Testis (tissue), 3 donors: Measurements from ENCODE around the gene REPS2. TPM values are rescaled to one million over a fixed set of nuclear protein-coding genes. Genes with fewer than 3 reads are reported as not detected.

Experiments used
- DNase-seq: peaks from one replicate; pipeline ENCODE4 v3.0.0-alpha.2; 2019
- H3K27ac ChIP-seq, 2 donors: fragments of 200-600 bp; sonication (generic); one replicate each; pipeline ENCODE4 v1.5.1; 2019
- H3K27me3 ChIP-seq: fragments of 200-600 bp; sonication (generic); one replicate; pipeline ENCODE4 v1.5.1; 2019
- H3K36me3 ChIP-seq: fragments of 200-600 bp; sonication (generic); one replicate; pipeline ENCODE4 v1.5.1; 2017; ENCODE audit warnings: low read depth; ENCODE audit errors: missing control alignments
- H3K4me1 ChIP-seq: fragments of 200-600 bp; sonication (generic); one replicate; pipeline ENCODE4 v1.5.1; 2019
- H3K4me3 ChIP-seq, 2 donors: fragments of 200-600 bp; sonication (generic); one replicate each; pipeline ENCODE4 v1.5.1; 2017 to 2019
- H3K9me3 ChIP-seq: fragments of 200-600 bp; sonication (generic); one replicate; pipeline ENCODE4 v1.5.1; 2017
- POLR2A ChIP-seq: fragments of 450-650 bp; IDR thresholded peaks from one replicate; pipeline ENCODE4 v1.6.1; 2017; ENCODE audit warnings: antibody characterized with exemption, mild to moderate bottlenecking, moderate library complexity
- WGBS, 2 donors: methylation state at CpG; one replicate each; pipeline ENCODE4 v1.1.5; 2018; 5-methylcytosine and 5-hydroxymethylcytosine counted together
- intact Hi-C: fragments of 100-400 bp; cut with DNase I; formaldehyde crosslinking; loops from one replicate; pipeline ENCODE4 v1.15.1; 2023; ENCODE audit warnings: low total_unique reads
- polyA plus RNA-seq: library from polyadenylated mRNA; stranded (reverse); fragments of 350-450 nt; fragmentation: Illumina TruSeq; extraction: RNeasy Lipid Tissue Mini Kit (QIAGEN cat#74804); gene quantifications from one replicate; pipeline ENCODE4 v1.2.3, GENCODE V29; 2014; ENCODE audit warnings: low read depth, low replicate concordance; ENCODE audit not compliant: insufficient read depth
- total RNA-seq, 2 donors: library from RNA; depleted of rRNA; stranded (reverse); fragments of >200 nt; gene quantifications; one replicate each; pipeline ENCODE4 v1.2.3, GENCODE V29; 2016
- TF ChIP-seq, protein P1 (sequence below), 3 experiments: fragments of 450-650 bp in 2 of 3; fragments of 200-600 bp in 1 of 3; sonication (generic) in 1 of 3; IDR thresholded peaks; one replicate each; pipeline ENCODE4 v1.5.1; 2016 to 2019; ENCODE audit warnings: antibody characterized with exemption in 3 of 3, mild to moderate bottlenecking in 2 of 3, moderate library complexity in 1 of 3

REPS2 gene
- total and polyA plus RNA-seq, 3 donors from 2014 or later, result 6.7 to 19.6 (median 13.2) TPM

DNA sequence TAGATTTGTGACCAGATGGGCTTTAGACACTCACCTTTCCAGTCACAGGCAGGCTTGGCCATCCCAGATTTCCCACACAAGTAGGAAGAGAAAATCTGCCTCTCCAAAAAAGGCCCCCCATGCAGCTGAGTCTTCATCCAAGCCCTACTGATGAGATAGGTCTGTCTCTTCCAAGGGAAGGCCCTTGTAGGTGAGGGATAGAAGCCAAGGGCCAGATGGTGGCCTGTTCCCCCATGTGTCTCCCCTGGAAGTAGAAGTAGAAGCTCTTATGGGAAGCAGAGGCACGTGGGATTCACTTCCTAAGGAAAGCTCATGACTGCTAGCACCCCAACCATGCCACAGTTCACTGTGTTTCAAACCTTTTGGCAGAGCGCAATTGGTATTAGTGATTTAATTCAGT lies 81.5 kb downstream of the REPS2 start:
- intact Hi-C loops, result no loop called here
- no peaks in the 10 kb centered on the region for H3K27me3 ChIP-seq
- TF ChIP-seq POLR2A, result no peak
- TF ChIP-seq, protein P1, sequence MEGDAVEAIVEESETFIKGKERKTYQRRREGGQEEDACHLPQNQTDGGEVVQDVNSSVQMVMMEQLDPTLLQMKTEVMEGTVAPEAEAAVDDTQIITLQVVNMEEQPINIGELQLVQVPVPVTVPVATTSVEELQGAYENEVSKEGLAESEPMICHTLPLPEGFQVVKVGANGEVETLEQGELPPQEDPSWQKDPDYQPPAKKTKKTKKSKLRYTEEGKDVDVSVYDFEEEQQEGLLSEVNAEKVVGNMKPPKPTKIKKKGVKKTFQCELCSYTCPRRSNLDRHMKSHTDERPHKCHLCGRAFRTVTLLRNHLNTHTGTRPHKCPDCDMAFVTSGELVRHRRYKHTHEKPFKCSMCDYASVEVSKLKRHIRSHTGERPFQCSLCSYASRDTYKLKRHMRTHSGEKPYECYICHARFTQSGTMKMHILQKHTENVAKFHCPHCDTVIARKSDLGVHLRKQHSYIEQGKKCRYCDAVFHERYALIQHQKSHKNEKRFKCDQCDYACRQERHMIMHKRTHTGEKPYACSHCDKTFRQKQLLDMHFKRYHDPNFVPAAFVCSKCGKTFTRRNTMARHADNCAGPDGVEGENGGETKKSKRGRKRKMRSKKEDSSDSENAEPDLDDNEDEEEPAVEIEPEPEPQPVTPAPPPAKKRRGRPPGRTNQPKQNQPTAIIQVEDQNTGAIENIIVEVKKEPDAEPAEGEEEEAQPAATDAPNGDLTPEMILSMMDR (IDR thresholded peaks at IDR 0.05), result no peak
- no peaks in the 10 kb centered on the region for H3K36me3 ChIP-seq
- H3K9me3 ChIP-seq, result no peaks in the 10 kb centered on the region
- H3K4me1 ChIP-seq, result no peaks in the 10 kb centered on the region
- H3K4me3 ChIP-seq, result no peak overlapping the region
- no peak overlapping the region for H3K27ac ChIP-seq
- 76 to 81% methylated on average over 2 of the region's 2 CpGs for WGBS, 2 donors
- no peak for DNase-seq

DNA sequence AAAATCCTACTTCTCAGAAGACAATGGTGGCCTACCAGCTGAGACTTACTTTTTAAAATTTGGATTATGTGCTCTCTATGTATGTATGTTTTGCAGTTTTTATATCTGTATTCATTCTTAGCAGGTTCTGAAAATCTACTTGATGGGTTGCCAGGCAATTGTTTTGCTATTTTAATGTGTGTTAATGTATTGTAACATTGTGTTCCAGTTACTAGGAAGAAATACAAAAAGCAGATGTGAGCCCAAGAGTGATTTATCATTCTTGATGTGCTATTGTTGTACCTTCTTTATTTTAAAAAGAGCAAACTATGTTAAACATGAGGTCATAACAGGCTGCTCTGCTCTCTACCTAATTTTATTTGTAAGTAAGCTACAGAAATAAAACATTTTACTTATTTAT lies 81.9 kb downstream of the REPS2 start:
- intact Hi-C loops, result no loop called here
- H3K4me1 ChIP-seq, result no peaks in the 10 kb centered on the region
- H3K27ac ChIP-seq, result no peak overlapping the region

DNA sequence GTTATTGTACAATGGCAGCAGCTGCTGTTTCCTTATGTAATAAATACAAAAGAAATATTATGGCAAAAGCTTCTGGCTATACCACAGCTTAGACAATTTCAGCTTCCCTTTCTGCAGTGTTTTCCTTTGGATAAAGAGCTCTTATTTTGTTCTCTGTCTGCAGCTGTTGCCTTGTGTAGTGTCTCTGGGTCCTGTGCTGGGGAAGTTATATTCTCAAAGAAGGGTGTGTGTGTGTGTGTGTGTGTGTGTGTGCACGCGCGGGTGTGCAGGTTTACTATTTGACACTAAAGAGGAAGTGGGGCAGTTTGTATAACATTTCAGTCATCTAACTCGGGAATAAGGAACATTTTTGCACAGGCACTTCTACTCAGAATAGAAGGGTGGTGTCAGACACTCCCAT lies 83.6 kb downstream of the REPS2 start:
- DNase-seq, result no peak
- Histone ChIP-seq H3K36me3 (no peaks in the 10 kb centered on the region), H3K27me3 (no peaks in the 10 kb centered on the region), H3K9me3 (no peaks in the 10 kb centered on the region), H3K27ac (no peak overlapping the region), H3K4me3 (no peak overlapping the region), H3K4me1 (no peaks in the 10 kb centered on the region)
- no peak for TF ChIP-seq POLR2A
- TF ChIP-seq, protein P1 (IDR thresholded peaks at IDR 0.05), result no peak
- 54 to 68% methylated on average over 4 of the region's 4 CpGs for WGBS, 2 donors
- intact Hi-C loops, result no loop called here

More for the DNA sequence above, 81.9 kb downstream of the REPS2 start:
- no peaks in the 10 kb centered on the region for H3K9me3 ChIP-seq
- DNase-seq, result no peak
- TF ChIP-seq, protein P1 (IDR thresholded peaks at IDR 0.05), result no peak
- TF ChIP-seq POLR2A, result no peak
- H3K4me3 ChIP-seq, result no peak overlapping the region
- no peaks in the 10 kb centered on the region for H3K36me3 ChIP-seq
- no peaks in the 10 kb centered on the region for H3K27me3 ChIP-seq

DNA sequence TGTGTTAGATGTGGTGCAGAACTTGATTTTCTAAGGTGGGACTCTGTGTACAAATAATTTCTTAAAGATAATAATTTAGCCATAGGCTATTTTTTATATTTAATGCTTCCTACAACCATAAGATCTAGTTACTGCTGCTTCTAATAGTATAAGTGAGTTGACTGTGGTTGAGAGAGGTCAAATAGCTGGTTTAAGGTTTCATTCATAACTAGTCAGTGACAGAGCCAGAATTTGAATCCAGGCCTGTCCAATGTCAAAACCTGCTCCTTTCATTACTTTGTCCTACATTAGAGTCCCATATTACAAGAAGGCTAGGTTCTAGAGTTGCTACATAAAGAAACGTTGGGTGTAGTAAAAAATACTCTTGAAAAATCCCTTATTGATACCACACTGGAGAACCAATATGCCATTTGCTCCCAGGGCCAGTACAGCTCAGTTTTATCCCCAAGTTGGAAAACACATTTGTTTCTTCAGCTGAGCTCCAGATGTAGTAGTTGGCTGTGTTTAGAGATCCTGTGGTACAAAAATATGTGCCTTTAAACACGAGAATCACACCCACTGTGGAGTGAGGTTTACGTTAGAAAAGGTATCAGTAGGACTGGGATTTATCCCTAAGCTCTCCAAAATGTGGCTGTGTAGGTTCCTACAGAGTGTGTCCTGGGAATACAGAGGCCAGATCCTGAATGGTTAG lies 84.3 kb downstream of the REPS2 start:
- no peaks in the 10 kb centered on the region for H3K27me3 ChIP-seq
- H3K36me3 ChIP-seq, result no peaks in the 10 kb centered on the region
- WGBS, 2 donors, result 52 to 57% methylated on average over 3 of the region's 3 CpGs
- H3K4me1 ChIP-seq, result no peaks in the 10 kb centered on the region
- TF ChIP-seq, protein P1 (IDR thresholded peaks at IDR 0.05), result no peak
- no peak for TF ChIP-seq POLR2A
- intact Hi-C loops, result no loop called here
- DNase-seq, result no peak
- H3K4me3 ChIP-seq, result no peak overlapping the region
- H3K9me3 ChIP-seq, result no peaks in the 10 kb centered on the region
- no peak overlapping the region for H3K27ac ChIP-seq

DNA sequence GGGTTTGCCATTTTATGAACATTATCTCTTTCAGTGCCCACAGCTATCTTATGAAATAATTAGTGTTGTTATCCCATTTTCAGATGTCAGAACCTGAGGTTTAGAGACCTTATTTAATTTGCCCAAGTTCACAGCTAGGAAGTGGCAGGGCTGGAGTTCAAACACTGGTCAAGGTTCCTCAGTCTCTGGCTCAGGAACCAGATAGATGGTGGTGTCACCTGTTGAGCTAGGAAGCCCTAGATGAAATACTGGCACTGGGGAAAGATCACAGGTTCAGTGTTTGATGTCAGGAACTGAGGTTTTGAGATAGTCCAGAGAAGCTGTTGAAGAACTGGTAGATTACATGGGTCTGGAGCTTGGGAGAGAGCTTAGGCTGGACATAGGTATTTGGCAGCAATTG lies 85.4 kb downstream of the REPS2 start:
- TF ChIP-seq, protein P1 (IDR thresholded peaks at IDR 0.05), result no peak
- TF ChIP-seq POLR2A, result no peak
- no peak for DNase-seq
- no peak overlapping the region for H3K4me3 ChIP-seq
- H3K4me1 ChIP-seq, result no peaks in the 10 kb centered on the region
- H3K27ac ChIP-seq, result no peak overlapping the region
- H3K9me3 ChIP-seq, result no peaks in the 10 kb centered on the region
- intact Hi-C loops, result no loop called here
- H3K36me3 ChIP-seq, result no peaks in the 10 kb centered on the region
- no peaks in the 10 kb centered on the region for H3K27me3 ChIP-seq
